ENCODE measurements around the gene SLC35A3.

GRCh38 chr1:99970713-99971255, 988 bp downstream of the SLC35A3 start:
- TF ChIP-seq CTCF (IDR thresholded peaks at IDR 0.05) = no peak
- TF ChIP-seq ZFX (IDR thresholded peaks at IDR 0.05; ENCODE audit: borderline replicate concordance) = no peak
